ENCODE data around the gene GTF3A. TPM values are rescaled to one million over a fixed set of nuclear protein-coding genes. Genes with fewer than 3 reads are reported as not detected.

Gene GTF3A
- total RNA-seq, 1 donor from 2014 or later, result 163 TPM

DNA sequence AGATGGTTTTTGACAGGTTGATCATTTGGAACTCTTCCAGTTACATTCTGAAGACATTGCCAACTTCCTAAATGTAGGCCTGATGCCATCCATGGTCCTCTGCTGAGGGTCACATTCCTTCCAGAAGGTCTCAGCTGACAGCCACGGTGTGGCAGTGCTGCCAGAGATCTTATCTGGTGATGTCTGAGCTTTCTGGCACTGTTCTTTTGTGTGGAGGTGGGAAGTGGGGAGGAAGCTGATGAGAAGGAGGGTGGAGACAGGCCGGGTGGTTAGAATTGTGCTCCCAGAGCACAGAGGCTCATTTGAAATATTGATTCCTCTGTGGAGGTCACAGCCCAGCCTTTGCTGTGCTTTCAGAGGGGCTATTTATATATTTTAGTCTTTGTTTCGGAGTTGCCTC is 42.1 kb downstream of the GTF3A start:
- TF ChIP-seq, protein P1, sequence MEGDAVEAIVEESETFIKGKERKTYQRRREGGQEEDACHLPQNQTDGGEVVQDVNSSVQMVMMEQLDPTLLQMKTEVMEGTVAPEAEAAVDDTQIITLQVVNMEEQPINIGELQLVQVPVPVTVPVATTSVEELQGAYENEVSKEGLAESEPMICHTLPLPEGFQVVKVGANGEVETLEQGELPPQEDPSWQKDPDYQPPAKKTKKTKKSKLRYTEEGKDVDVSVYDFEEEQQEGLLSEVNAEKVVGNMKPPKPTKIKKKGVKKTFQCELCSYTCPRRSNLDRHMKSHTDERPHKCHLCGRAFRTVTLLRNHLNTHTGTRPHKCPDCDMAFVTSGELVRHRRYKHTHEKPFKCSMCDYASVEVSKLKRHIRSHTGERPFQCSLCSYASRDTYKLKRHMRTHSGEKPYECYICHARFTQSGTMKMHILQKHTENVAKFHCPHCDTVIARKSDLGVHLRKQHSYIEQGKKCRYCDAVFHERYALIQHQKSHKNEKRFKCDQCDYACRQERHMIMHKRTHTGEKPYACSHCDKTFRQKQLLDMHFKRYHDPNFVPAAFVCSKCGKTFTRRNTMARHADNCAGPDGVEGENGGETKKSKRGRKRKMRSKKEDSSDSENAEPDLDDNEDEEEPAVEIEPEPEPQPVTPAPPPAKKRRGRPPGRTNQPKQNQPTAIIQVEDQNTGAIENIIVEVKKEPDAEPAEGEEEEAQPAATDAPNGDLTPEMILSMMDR (IDR thresholded peaks at IDR 0.05; ENCODE audit: insufficient read depth, low read length, severe bottlenecking), result no peak
- FAIRE-seq (no peak), DNase-seq (ENCODE audit: low read depth) (no peak)
- H3K36me3 ChIP-seq (ENCODE audit: control insufficient read depth, insufficient read depth, low read length), result no peaks in the 10 kb centered on the region
- no peaks in the 10 kb centered on the region for H3K27me3 ChIP-seq (ENCODE audit: control insufficient read depth, insufficient read depth, low read length)
- H3K4me3 ChIP-seq (ENCODE audit: low read depth, low read length), result no peak overlapping the region

DNA sequence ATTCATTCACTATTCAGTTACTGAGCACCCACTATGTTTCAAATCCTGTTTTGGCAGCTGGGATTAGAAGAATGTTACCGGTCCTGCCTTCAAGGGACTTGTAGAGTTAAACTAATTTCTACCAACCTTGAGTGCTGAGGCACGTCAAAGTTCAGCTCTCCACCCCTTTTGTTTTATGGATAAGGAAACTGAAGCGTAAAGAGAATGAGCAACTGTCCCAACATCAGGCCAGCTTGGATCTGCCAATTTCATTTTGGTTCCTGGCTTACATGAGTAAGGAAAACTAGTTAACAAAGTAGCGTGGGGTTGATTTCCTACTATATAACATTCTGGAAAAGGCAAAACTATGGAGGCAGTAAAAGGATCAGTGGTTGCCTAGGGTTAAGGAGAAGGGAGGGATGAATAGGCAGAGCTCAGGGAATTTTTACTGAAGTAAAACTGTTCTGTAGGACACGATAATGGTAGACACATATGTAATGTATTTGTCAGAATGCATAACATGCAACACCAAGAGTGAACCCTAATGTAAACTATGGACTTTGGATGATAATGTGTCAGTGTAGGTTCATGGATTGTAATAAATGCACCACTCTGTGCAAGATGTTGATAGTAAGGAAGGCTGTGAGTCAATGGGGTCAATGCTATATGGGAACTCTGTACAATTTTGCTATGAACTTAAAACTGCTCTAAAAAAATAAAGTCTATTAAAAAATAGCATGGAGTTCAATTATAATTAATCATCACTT is 45.8 kb downstream of the GTF3A start:
- Histone ChIP-seq H3K4me3 (ENCODE audit: low read depth, low read length) (no peak overlapping the region), H3K27me3 (ENCODE audit: control insufficient read depth, insufficient read depth, low read length) (no peaks in the 10 kb centered on the region), H3K36me3 (ENCODE audit: control insufficient read depth, insufficient read depth, low read length) (no peaks in the 10 kb centered on the region)
- FAIRE-seq, result no peak
- TF ChIP-seq, protein P1 (IDR thresholded peaks at IDR 0.05; ENCODE audit: insufficient read depth, low read length, severe bottlenecking), result no peak
- no peak for DNase-seq (ENCODE audit: low read depth)

DNA sequence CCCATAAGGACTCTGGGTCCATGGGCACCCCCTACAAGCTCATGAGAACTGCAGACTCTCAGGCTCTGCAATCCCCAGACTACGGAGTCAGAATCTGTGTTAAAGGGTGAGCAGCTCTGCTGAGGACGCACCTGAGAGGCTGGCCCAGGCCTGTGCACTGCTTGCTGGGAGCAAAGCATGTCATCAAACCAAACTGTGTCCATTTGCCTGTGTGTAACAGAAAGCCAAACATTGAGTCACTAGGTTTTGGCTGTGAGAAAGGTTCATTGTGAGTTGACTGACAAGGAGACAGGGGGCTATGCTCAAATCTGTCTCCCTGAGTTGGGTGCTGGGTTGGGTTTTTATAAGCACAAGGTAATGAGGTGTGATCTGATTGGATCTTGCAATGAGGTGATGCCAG is 48.0 kb downstream of the GTF3A start:
- FAIRE-seq (peak; percentile 36), DNase-seq (ENCODE audit: low read depth) (peak; percentile 78)
- TF ChIP-seq, protein P1 (IDR thresholded peaks at IDR 0.05; ENCODE audit: insufficient read depth, low read length, severe bottlenecking), result no peak
- Histone ChIP-seq H3K27me3 (ENCODE audit: control insufficient read depth, insufficient read depth, low read length) (no peaks in the 10 kb centered on the region), H3K36me3 (ENCODE audit: control insufficient read depth, insufficient read depth, low read length) (no peaks in the 10 kb centered on the region), H3K4me3 (ENCODE audit: low read depth, low read length) (no peak overlapping the region)

DNA sequence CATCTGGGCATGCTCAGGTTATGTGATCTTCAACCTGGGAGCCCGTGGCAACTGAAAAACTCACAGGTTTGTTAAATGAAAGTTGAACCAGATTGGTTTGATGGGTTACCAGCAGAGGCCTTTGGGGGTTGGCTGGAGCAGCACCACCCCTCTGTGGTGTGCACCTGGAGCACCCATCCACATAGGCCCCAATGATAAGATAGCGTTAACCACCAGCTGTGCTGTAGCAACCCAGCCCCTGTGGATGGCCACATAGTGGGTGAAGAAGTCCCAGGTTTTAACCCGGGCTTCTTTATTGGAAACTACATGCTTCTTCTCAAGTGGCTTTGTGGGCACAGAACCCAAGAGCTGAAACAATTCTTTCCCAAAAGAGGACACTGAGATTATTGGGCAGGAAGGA is 48.5 kb downstream of the GTF3A start:
- TF ChIP-seq, protein P1 (IDR thresholded peaks at IDR 0.05; ENCODE audit: insufficient read depth, low read length, severe bottlenecking), result no peak
- no peak for DNase-seq (ENCODE audit: low read depth)
- H3K27me3 ChIP-seq (ENCODE audit: control insufficient read depth, insufficient read depth, low read length), result no peaks in the 10 kb centered on the region
- H3K36me3 ChIP-seq (ENCODE audit: control insufficient read depth, insufficient read depth, low read length), result no peaks in the 10 kb centered on the region
- H3K4me3 ChIP-seq (ENCODE audit: low read depth, low read length), result no peak overlapping the region
- FAIRE-seq, result no peak

DNA sequence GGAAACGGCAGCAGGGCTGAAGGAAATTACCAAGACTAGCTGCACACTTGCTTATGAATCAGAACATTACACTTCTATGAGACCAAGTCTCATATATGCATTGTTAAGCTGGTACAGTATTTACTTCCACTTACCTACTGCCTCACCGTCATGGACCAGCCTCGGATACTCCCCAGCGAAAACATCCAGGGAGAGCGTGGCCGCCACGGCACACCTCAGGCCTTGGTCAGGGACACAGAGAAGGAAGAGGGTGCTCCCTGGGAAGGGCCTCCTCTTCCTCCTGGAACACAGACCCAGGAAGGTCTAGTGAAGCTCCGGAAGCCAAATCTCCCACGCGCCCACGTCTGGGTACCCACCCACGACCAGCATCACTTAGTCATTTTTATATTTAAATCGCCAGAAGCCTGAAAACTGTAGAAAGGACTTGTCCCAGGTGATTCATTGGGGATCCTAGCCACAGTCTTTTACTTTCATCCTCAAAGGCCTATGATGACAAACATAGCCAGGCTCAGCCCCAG is 50.4 kb downstream of the GTF3A start:
- DNase-seq (ENCODE audit: low read depth) (no peak), FAIRE-seq (no peak)
- TF ChIP-seq, protein P1 (IDR thresholded peaks at IDR 0.05; ENCODE audit: insufficient read depth, low read length, severe bottlenecking), result no peak

More for the DNA sequence above, 50.4 kb downstream of the GTF3A start:
- H3K4me3 ChIP-seq (ENCODE audit: low read depth, low read length), result no peak overlapping the region
- no peaks in the 10 kb centered on the region for H3K36me3 ChIP-seq (ENCODE audit: control insufficient read depth, insufficient read depth, low read length)
- H3K27me3 ChIP-seq (ENCODE audit: control insufficient read depth, insufficient read depth, low read length), result no peaks in the 10 kb centered on the region
